Peyer's patch (tissue), 4 donors: ENCODE measurements around the gene MAST4. TPM values are rescaled to one million over a fixed set of nuclear protein-coding genes. Genes with fewer than 3 reads are reported as not detected.

Experiments used
- DNase-seq, 3 donors: peaks; one replicate each; pipeline ENCODE4 v3.0.0-alpha.2; 2017 to 2019
- H3K27ac ChIP-seq, 4 donors: fragments of 200-600 bp; sonication (generic); one replicate each; pipeline ENCODE4 v1.5.1; 2016 to 2019
- H3K27me3 ChIP-seq, 2 donors: fragments of 200-600 bp; sonication (generic); one replicate each; pipeline ENCODE4 v1.5.1; 2019
- H3K36me3 ChIP-seq, 3 donors: fragments of 200-600 bp; sonication (generic); one replicate each; pipeline ENCODE4 v1.5.1; 2016 to 2019
- H3K4me1 ChIP-seq, 4 donors: fragments of 200-600 bp; sonication (generic); one replicate each; pipeline ENCODE4 v1.5.1; 2016 to 2019
- H3K4me3 ChIP-seq, 4 donors: fragments of 200-600 bp; sonication (generic); 1 replicate in 3 of 4; 2 replicates in 1 of 4; pipeline ENCODE4 v1.5.1; 2016 to 2019; ENCODE audit warnings: mild to moderate bottlenecking in 1 of 4
- H3K9me3 ChIP-seq, 4 donors: fragments of 200-600 bp; sonication (generic); one replicate each; pipeline ENCODE4 v1.5.1; 2016 to 2019; ENCODE audit warnings: mild to moderate bottlenecking in 1 of 4
- CTCF ChIP-seq, 6 experiments: fragments of 450-650 bp in 4 of 6; fragments of 200-600 bp in 2 of 6; sonication (generic) in 1 of 6; IDR thresholded peaks; one replicate each; pipeline ENCODE4 v1.5.1; 2017 to 2019; ENCODE audit warnings: antibody characterized with exemption in 6 of 6, mild to moderate bottlenecking in 3 of 6, moderate library complexity in 1 of 6
- POLR2A ChIP-seq, 2 donors: fragments of 450-650 bp; IDR thresholded peaks; one replicate each; pipeline ENCODE4 v1.5.1; 2017; ENCODE audit warnings: antibody characterized with exemption in 2 of 2, mild to moderate bottlenecking in 2 of 2, moderate library complexity in 2 of 2
- total RNA-seq, 4 donors: library from RNA; depleted of rRNA; stranded (reverse); fragments of >200 nt; gene quantifications; one replicate each; pipeline ENCODE4 v1.1.0, GENCODE V29; 2016

The MAST4 gene
- total RNA-seq, 4 donors from 2014 or later = 20.2 to 23.1 (median 21.4) TPM

DNA sequence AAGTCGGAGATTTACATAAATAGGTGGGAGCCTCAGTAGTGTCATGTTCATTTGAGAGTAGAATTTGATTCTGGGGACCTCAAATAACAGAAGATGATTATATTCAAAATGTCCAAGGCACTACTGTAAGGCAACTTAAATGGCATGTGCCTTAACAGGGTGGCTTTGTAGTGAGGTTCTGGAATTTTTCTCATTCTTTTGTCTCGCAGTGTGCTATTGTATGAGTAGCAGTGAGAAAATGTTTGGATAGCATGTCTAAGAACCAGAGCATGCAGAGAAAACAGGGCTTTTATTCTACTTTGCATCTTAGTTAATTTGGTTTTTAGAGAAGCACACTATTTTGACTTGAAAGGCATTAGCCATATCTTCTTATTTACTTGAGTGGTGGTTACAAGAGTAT, 25.0 kb downstream of the MAST4 start:
- H3K4me1 ChIP-seq = peaks cover 0 to 9% (median 0%) of the 10 kb centered on the region in 4 donors
- H3K27ac ChIP-seq = no peak overlapping the region
- H3K4me3 ChIP-seq = no peak overlapping the region
- no peak for DNase-seq
- H3K9me3 ChIP-seq = no peaks in the 10 kb centered on the region
- H3K36me3 ChIP-seq = no peaks in the 10 kb centered on the region
- TF ChIP-seq CTCF (IDR thresholded peaks at IDR 0.05) (no peak), POLR2A (IDR thresholded peaks at IDR 0.05) (no peak)
- no peaks in the 10 kb centered on the region for H3K27me3 ChIP-seq

DNA sequence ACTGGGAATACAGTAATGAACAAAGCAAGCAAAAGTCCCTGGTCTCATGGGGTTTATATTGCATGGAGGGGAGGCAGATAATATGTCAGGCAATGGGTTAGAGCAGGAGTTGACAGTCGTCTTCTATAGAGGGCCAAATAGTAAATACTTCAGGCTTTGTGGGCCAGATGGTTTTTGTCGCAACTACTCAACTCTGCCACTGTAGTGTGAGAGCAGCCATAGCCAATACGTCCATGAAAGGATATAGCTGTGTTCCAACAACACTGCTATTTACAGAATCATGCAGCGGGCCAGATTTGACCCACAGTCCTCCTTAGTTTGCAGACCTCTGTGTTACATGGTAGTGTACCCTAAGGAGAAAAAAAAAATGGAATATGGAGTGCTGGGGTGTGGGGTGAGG, 25.5 kb downstream of the MAST4 start:
- Histone ChIP-seq H3K36me3 (no peaks in the 10 kb centered on the region), H3K27me3 (no peaks in the 10 kb centered on the region), H3K4me3 (no peak overlapping the region), H3K9me3 (no peaks in the 10 kb centered on the region), H3K4me1 (peaks cover 0 to 4% (median 0%) of the 10 kb centered on the region in 4 donors), H3K27ac (no peak overlapping the region)
- no peak for DNase-seq
- TF ChIP-seq POLR2A (IDR thresholded peaks at IDR 0.05) (no peak), CTCF (IDR thresholded peaks at IDR 0.05) (no peak)

DNA sequence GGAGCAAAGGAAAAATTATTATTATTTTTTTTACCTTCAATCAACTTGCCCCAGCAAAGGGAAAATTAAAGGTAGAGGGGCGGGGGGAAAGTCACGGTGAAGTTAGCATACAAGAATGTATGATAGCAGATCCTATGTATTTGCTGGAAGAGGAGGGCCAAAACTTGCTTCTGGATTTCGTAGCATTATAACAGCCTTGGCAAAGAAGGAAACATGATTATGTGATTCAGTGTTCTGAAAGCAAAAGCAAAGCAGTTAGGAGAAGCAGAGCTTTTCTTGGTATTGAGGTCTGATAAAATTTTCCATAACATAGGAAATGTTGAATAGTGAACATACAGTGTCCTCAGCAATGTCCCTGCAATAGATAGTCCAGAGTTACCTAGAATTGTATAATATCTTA, 32.4 kb downstream of the MAST4 start:
- Histone ChIP-seq H3K36me3 (no peaks in the 10 kb centered on the region), H3K4me3 (no peak overlapping the region), H3K9me3 (no peaks in the 10 kb centered on the region), H3K27ac (no peak overlapping the region), H3K27me3 (no peaks in the 10 kb centered on the region), H3K4me1 (no peaks in the 10 kb centered on the region)
- DNase-seq = no peak
- TF ChIP-seq CTCF (IDR thresholded peaks at IDR 0.05) = no peak
- TF ChIP-seq POLR2A (IDR thresholded peaks at IDR 0.05) = no peak

GRCh38 chr5:66629446-66629845, 33.3 kb downstream of the MAST4 start:
- TF ChIP-seq CTCF (IDR thresholded peaks at IDR 0.05) (no peak), POLR2A (IDR thresholded peaks at IDR 0.05) (no peak)
- no peaks in the 10 kb centered on the region for H3K4me1 ChIP-seq
- H3K9me3 ChIP-seq = no peaks in the 10 kb centered on the region

DNA sequence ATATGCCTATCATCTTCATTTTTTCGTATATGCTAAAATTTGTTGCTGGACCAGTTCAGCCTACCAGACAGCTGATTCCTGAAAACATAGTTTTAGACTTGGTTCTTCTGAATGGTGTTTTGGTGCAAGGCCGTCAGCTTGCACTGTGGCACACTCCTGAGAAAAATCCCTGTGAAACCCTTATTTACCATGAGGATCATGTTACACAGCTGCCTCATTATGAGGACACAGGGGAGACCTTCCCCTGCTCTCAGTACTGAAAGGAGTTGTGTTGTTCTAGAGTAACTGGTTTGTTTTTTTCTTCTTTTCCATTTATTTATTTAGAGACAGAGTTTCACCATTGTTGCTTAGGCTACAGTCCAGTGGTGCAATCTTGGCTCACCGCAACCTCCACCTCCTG, 37.6 kb downstream of the MAST4 start:
- H3K27ac ChIP-seq = no peak overlapping the region
- DNase-seq = no peak
- TF ChIP-seq POLR2A (IDR thresholded peaks at IDR 0.05) (no peak), CTCF (IDR thresholded peaks at IDR 0.05) (no peak)

More at GRCh38 chr5:66629446-66629845, 33.3 kb downstream of the MAST4 start:
- Histone ChIP-seq H3K4me3 (no peak overlapping the region), H3K27me3 (no peaks in the 10 kb centered on the region), H3K36me3 (no peaks in the 10 kb centered on the region), H3K27ac (no peak overlapping the region)
- no peak for DNase-seq

DNA sequence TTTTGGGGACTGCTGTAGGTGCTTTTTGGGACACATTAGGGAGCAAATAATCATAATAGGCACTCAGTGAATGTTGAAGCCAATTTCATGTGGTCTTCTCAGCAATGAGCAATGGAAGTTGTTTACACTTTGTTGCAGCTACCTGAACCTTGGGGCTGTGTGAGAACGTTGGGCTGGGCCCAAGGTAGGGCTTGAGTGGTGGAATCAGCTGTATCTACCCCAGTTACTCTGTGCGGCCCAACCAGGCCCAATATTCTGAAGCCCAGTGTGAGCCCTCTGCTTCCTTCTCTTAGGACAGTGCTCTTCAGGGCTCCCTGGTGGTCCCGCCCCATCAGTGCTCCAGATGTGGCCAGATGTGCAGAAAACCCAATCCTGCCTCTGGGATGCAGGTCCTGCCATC, 38.4 kb downstream of the MAST4 start:
- Histone ChIP-seq H3K27me3 (no peaks in the 10 kb centered on the region), H3K27ac (no peak overlapping the region), H3K9me3 (no peaks in the 10 kb centered on the region), H3K4me3 (no peak overlapping the region), H3K36me3 (no peaks in the 10 kb centered on the region), H3K4me1 (no peaks in the 10 kb centered on the region)
- TF ChIP-seq CTCF (IDR thresholded peaks at IDR 0.05) (no peak), POLR2A (IDR thresholded peaks at IDR 0.05) (no peak)
- DNase-seq = no peak

More for the DNA sequence above, 37.6 kb downstream of the MAST4 start:
- Histone ChIP-seq H3K9me3 (no peaks in the 10 kb centered on the region), H3K4me1 (no peaks in the 10 kb centered on the region), H3K4me3 (no peak overlapping the region), H3K27me3 (no peaks in the 10 kb centered on the region), H3K36me3 (no peaks in the 10 kb centered on the region)
